HCT116 (cell line): ENCODE measurements around the gene UBA5. TPM values are rescaled to one million over a fixed set of nuclear protein-coding genes. Genes with fewer than 3 reads are reported as not detected.

ENCODE experiments used
- ATAC-seq: fragments of 200-7000 bp; cut with Tn5 transposase; 2 replicates; pipeline ENCODE4 v1.9.1; 2020; ENCODE audit warnings: mild to moderate bottlenecking, moderate library complexity
- BruUV-seq: library from RNA; stranded (reverse); fragments of 400-500 nt; replicated peaks from 2 replicates; lab custom pipeline; 2021; lab: Mats Ljungman, UMichigan
- CTCF ChIA-PET: fragments of 300-600 bp; sonication (Branson Sonifier 250); formaldehyde crosslinking; loops from one replicate; lab custom pipeline; 2021; ENCODE audit warnings: antibody characterized with exemption; lab: Charles Lee
- POLR2A ChIA-PET: fragments of 300-600, 350-600 bp; sonication (Branson Sonifier 250); formaldehyde crosslinking; loops from one replicate; lab custom pipeline; 2021; ENCODE audit warnings: antibody characterized with exemption; lab: Charles Lee
- RAD21 ChIA-PET, 2 experiments: fragments of 300-600 bp; sonication (Branson Sonifier 250); formaldehyde crosslinking; loops; one replicate each; lab custom pipeline; 2023; ENCODE audit warnings: low total read pairs in 2 of 2; ENCODE audit not compliant: uncharacterized antibody in 2 of 2, unreplicated experiment in 2 of 2, low non-redundant PET in 1 of 2; lab: Charles Lee
- DNase-seq: peaks from one replicate; pipeline ENCODE4 v3.0.0-alpha.2; 2010; ENCODE audit warnings: low read depth, low spot score
- H2AFZ ChIP-seq: fragments of 200-600 bp; shearing (Covaris generic), sonication (generic); 2 replicates; pipeline ENCODE4 v1.6.1; 2017; ENCODE audit warnings: low read depth, mixed run types, mixed read lengths, antibody characterized with exemption, low read length; ENCODE audit not compliant: poor library complexity, severe bottlenecking
- H3K27ac ChIP-seq: 2 replicates; pipeline ENCODE4 v1.5.1; 2012; ENCODE audit warnings: low read depth, low read length
- H3K27me3 ChIP-seq: fragments of 200-600 bp; sonication (generic); 2 replicates; pipeline ENCODE4 v1.6.1; 2016; ENCODE audit warnings: mixed run types, low read length, mixed read lengths; ENCODE audit not compliant: insufficient read depth
- H3K36me3 ChIP-seq, 2 experiments: fragments of 200-500 bp in 1 of 2; fragments of 200-600 bp in 1 of 2; sonication (Bioruptor generic) in 1 of 2; sonication (generic) in 1 of 2; 2 replicates each; pipeline versions ENCODE4 v1.5.1 to v1.6.1; 2014 to 2016; ENCODE audit warnings: low read length in 2 of 2, inconsistent platforms in 1 of 2, mixed read lengths in 1 of 2, mixed run types in 1 of 2; ENCODE audit not compliant: insufficient read depth in 2 of 2, control insufficient read depth in 1 of 2
- H3K4me1 ChIP-seq, 2 experiments: fragments of 200-600 bp in 1 of 2; sonication (generic) in 1 of 2; 2 replicates each; pipeline versions ENCODE4 v1.5.1 to v1.6.1; 2012 to 2017; ENCODE audit warnings: low read length in 2 of 2, inconsistent platforms in 1 of 2, mild to moderate bottlenecking in 1 of 2, mixed read lengths in 1 of 2, mixed run types in 1 of 2, moderate library complexity in 1 of 2; ENCODE audit not compliant: insufficient read depth in 2 of 2, control insufficient read depth in 1 of 2
- H3K4me2 ChIP-seq: fragments of 200-600 bp; sonication (generic); 2 replicates; pipeline ENCODE4 v1.6.1; 2017; ENCODE audit warnings: mixed run types, low read length, mixed read lengths
- H3K4me3 ChIP-seq, 2 experiments: fragments of 200-600 bp in 1 of 2; sonication (generic) in 1 of 2; replicated peaks in 1 of 2; 2 replicates each; pipeline ENCODE4 v1.5.1; 2011 to 2016; ENCODE audit warnings: low read length in 2 of 2, control low read depth in 1 of 2, low read depth in 1 of 2, mild to moderate bottlenecking in 1 of 2, mixed read lengths in 1 of 2, mixed run types in 1 of 2
- H3K79me2 ChIP-seq: fragments of 200-600 bp; sonication (generic); 2 replicates; pipeline ENCODE4 v1.6.1; 2017; ENCODE audit warnings: mild to moderate bottlenecking, mixed run types, low read length, moderate library complexity, mixed read lengths; ENCODE audit not compliant: insufficient read depth
- H3K9ac ChIP-seq: fragments of 200-600 bp; sonication (generic); 2 replicates; pipeline ENCODE4 v1.6.1; 2016; ENCODE audit warnings: low read length, mixed read lengths
- H3K9me2 ChIP-seq: fragments of 200-600 bp; sonication (generic), shearing (Covaris generic); 2 replicates; pipeline ENCODE4 v1.6.1; 2017; ENCODE audit warnings: mixed run types, mild to moderate bottlenecking, moderate library complexity; ENCODE audit not compliant: insufficient read depth
- H3K9me3 ChIP-seq, 2 experiments: fragments of 200-500 bp in 1 of 2; fragments of 200-600 bp in 1 of 2; sonication (Bioruptor generic) in 1 of 2; sonication (generic) in 1 of 2; 2 replicates each; pipeline ENCODE4 v1.6.1; 2014 to 2017; ENCODE audit warnings: low read length in 2 of 2, mixed read lengths in 2 of 2, inconsistent platforms in 1 of 2, low read depth in 1 of 2, mild to moderate bottlenecking in 1 of 2, mixed run types in 1 of 2, moderate library complexity in 1 of 2; ENCODE audit not compliant: control insufficient read depth in 1 of 2, insufficient read depth in 1 of 2
- H4K20me1 ChIP-seq: fragments of 200-600 bp; sonication (generic), shearing (Covaris generic); 2 replicates; pipeline ENCODE4 v1.6.1; 2017; ENCODE audit warnings: mixed run types, mild to moderate bottlenecking, moderate library complexity; ENCODE audit not compliant: insufficient read depth
- ATF3 ChIP-seq: IDR thresholded peaks from 2 replicates; pipeline ENCODE4 v1.6.1; 2012
- CBX3 ChIP-seq: IDR thresholded peaks from 2 replicates; pipeline ENCODE4 v1.6.1; 2012; ENCODE audit warnings: low read depth
- CEBPB ChIP-seq: IDR thresholded peaks from 2 replicates; pipeline ENCODE4 v1.6.1; 2012; ENCODE audit warnings: low read depth
- CTCF ChIP-seq, 3 experiments: fragments of 200-600 bp in 1 of 3; sonication (generic) in 1 of 3; IDR thresholded peaks in 2 of 3; conservative IDR thresholded peaks in 1 of 3; 2 replicates each; pipeline ENCODE4 v1.5.1; 2012 to 2017; ENCODE audit warnings: low read depth in 2 of 3, low read length in 2 of 3, antibody characterized with exemption in 1 of 3, borderline replicate concordance in 1 of 3, control low read depth in 1 of 3, mild to moderate bottlenecking in 1 of 3, mixed read lengths in 1 of 3, mixed run types in 1 of 3, moderate library complexity in 1 of 3; ENCODE audit not compliant: insufficient read depth in 1 of 3
- EGR1 ChIP-seq: IDR thresholded peaks from 2 replicates; pipeline ENCODE4 v1.6.1; 2012; ENCODE audit warnings: low read depth
- ELF1 ChIP-seq: IDR thresholded peaks from 2 replicates; pipeline ENCODE4 v1.6.1; 2012; ENCODE audit warnings: low read depth, borderline replicate concordance
- EZH2phosphoT487 ChIP-seq: fragments of 200-600 bp; IDR thresholded peaks from 2 replicates; pipeline ENCODE4 v1.6.1; 2018; ENCODE audit warnings: antibody characterized with exemption, borderline replicate concordance
- FOSL1 ChIP-seq: IDR thresholded peaks from 2 replicates; pipeline ENCODE4 v1.6.1; 2012; ENCODE audit warnings: low read depth
- MAX ChIP-seq: IDR thresholded peaks from 2 replicates; pipeline ENCODE4 v1.6.1; 2012
- POLR2AphosphoS5 ChIP-seq: IDR thresholded peaks from 2 replicates; pipeline ENCODE4 v1.6.1; 2011; ENCODE audit warnings: mild to moderate bottlenecking, low read depth, low read length, moderate library complexity
- RAD21 ChIP-seq: IDR thresholded peaks from 2 replicates; pipeline ENCODE4 v1.6.1; 2012; ENCODE audit warnings: low read depth, mild to moderate bottlenecking
- SIN3A ChIP-seq: IDR thresholded peaks from 2 replicates; pipeline ENCODE4 v1.6.1; 2012; ENCODE audit warnings: low read depth
- SP1 ChIP-seq: IDR thresholded peaks from 2 replicates; pipeline ENCODE4 v1.6.1; 2012; ENCODE audit warnings: low read depth
- TCF7L2 ChIP-seq: IDR thresholded peaks from 2 replicates; pipeline ENCODE4 v1.7.0; 2011; ENCODE audit warnings: borderline replicate concordance, inconsistent platforms; ENCODE audit not compliant: insufficient read depth, insufficient read length; ENCODE audit errors: extremely low read depth
- ZBTB33 ChIP-seq: IDR thresholded peaks from 2 replicates; pipeline ENCODE4 v1.6.1; 2011; ENCODE audit warnings: mild to moderate bottlenecking, low read length, moderate library complexity; ENCODE audit not compliant: insufficient replicate concordance; ENCODE audit errors: extremely low read depth
- ZFX ChIP-seq: fragments of 450-650 bp; IDR thresholded peaks from 2 replicates; pipeline ENCODE4 v1.6.1; 2017
- ZNF274 ChIP-seq: fragments of 200-500 bp; sonication (Bioruptor generic); IDR thresholded peaks from 2 replicates; pipeline ENCODE4 v1.6.1; 2014; ENCODE audit warnings: mild to moderate bottlenecking, low read depth, low read length, inconsistent platforms
- intact Hi-C: fragments of 100-400 bp; cut with micrococcal nuclease; formaldehyde crosslinking; loops from 2 replicates; pipeline ENCODE4 v1.10.0; 2022
- total RNA-seq: library from RNA; stranded (reverse); gene quantifications from one replicate; pipeline ENCODE4 v1.2.1, GENCODE V29; 2021; ENCODE audit not compliant: unreplicated experiment

UBA5 gene
- total RNA-seq, 1 experiment from 2014 or later, result 43.7 TPM

- ChIA-PET CTCF (no interaction called here), RAD21 (no interaction called here), POLR2A (no interaction called here)
- no peak overlapping the region for H2AFZ ChIP-seq
- intact Hi-C loops, result no loop called here
- no peak overlapping the region for H3K9ac ChIP-seq
- no peaks in the 10 kb centered on the region for H3K36me3 ChIP-seq
- H3K4me2 ChIP-seq, result no peak overlapping the region
- DNase-seq, result no peak
- H4K20me1 ChIP-seq, result no peaks in the 10 kb centered on the region
- no peak overlapping the region for H3K27ac ChIP-seq
- H3K79me2 ChIP-seq, result no peaks in the 10 kb centered on the region
- no peaks in the 10 kb centered on the region for H3K9me3 ChIP-seq
- peaks cover 0 to 14% of the 10 kb centered on the region in 2 experiments; a peak in 2 of 4 replicates for H3K4me1 ChIP-seq
- no peak for ATAC-seq
- no peak for TF ChIP-seq ATF3
- TF ChIP-seq POLR2AphosphoS5, result no peak
- no peak for TF ChIP-seq EZH2phosphoT487
- no peak for TF ChIP-seq ZNF274
- H3K9me2 ChIP-seq, result no peaks in the 10 kb centered on the region
- H3K27me3 ChIP-seq, result no peaks in the 10 kb centered on the region
- no peak overlapping the region for H3K4me3 ChIP-seq
- no TSS peak for BruUV-seq
Measured at GRCh38 chr3:132625613-132626012, 34.5 kb upstream of the UBA5 start.

- H3K9ac ChIP-seq, result no peak overlapping the region
- ChIA-PET RAD21 (no interaction called here), POLR2A (no interaction called here), CTCF (no interaction called here)
- no peak for DNase-seq
- H3K9me3 ChIP-seq, result no peaks in the 10 kb centered on the region
- H3K27ac ChIP-seq, result no peak overlapping the region
- intact Hi-C loops, result no loop called here
- no peak overlapping the region for H3K4me2 ChIP-seq
- peak; percentile 32; the same call in 1 of the 2 replicates for ATAC-seq
- H4K20me1 ChIP-seq, result no peaks in the 10 kb centered on the region
- peaks cover 0 to 15% of the 10 kb centered on the region in 2 experiments; a peak in 2 of 4 replicates for H3K4me1 ChIP-seq
- no peak overlapping the region for H2AFZ ChIP-seq
- no peaks in the 10 kb centered on the region for H3K79me2 ChIP-seq
- no peak overlapping the region for H3K4me3 ChIP-seq
- BruUV-seq, result no TSS peak
- H3K36me3 ChIP-seq, result no peaks in the 10 kb centered on the region
- no peaks in the 10 kb centered on the region for H3K9me2 ChIP-seq
- no peaks in the 10 kb centered on the region for H3K27me3 ChIP-seq
- TF ChIP-seq SP1 (no peak), ZFX (no peak), CTCF (IDR thresholded peaks at IDR 0.05 in 2 of 3, conservative IDR thresholded peaks at IDR 0.05 in 1 of 3; ENCODE audit: borderline replicate concordance in 1 of 3, insufficient read depth in 1 of 3, low read depth in 2 of 3, low read length in 2 of 3) (no peak), MAX (no peak), RAD21 (no peak), ELF1 (no peak), ZNF274 (no peak), EGR1 (no peak), EZH2phosphoT487 (no peak), TCF7L2 (no peak), POLR2AphosphoS5 (no peak), CBX3 (no peak), ATF3 (no peak), FOSL1 (no peak), ZBTB33 (no peak), SIN3A (no peak), CEBPB (no peak)
Measured at GRCh38 chr3:132626955-132627354, 33.2 kb upstream of the UBA5 start.
